PC-3 (cell line): ENCODE data around the gene FTO. TPM values are rescaled to one million over a fixed set of nuclear protein-coding genes. Genes with fewer than 3 reads are reported as not detected.

ENCODE experiments used
- ATAC-seq: fragments of 200-7000 bp; cut with Tn5 transposase; 2 replicates; pipeline ENCODE4 v1.9.1; 2020; ENCODE audit warnings: mild to moderate bottlenecking, moderate library complexity
- BruUV-seq: library from RNA; stranded (reverse); fragments of 400-500 nt; replicated peaks from 2 replicates; lab custom pipeline; 2021; lab: Mats Ljungman, UMichigan
- CTCF ChIA-PET: fragments of 300-600 bp; sonication (Branson Sonifier 250); formaldehyde crosslinking; loops from one replicate; lab custom pipeline; 2022; ENCODE audit warnings: antibody characterized with exemption; lab: Charles Lee
- POLR2A ChIA-PET: fragments of 300-600 bp; sonication (Branson Sonifier 250); formaldehyde crosslinking; loops from one replicate; lab custom pipeline; 2022; ENCODE audit warnings: antibody characterized with exemption; ENCODE audit not compliant: unreplicated experiment; lab: Charles Lee
- DNase-seq: peaks from one replicate; pipeline ENCODE4 v3.0.0-alpha.2; 2015
- H2AFZ ChIP-seq: fragments of 300-600 bp; sonication (generic); 2 replicates; pipeline ENCODE4 v1.6.0; 2016; ENCODE audit warnings: antibody characterized with exemption, low read length
- H3F3A ChIP-seq: fragments of 300-600 bp; sonication (generic); one replicate; pipeline ENCODE4 v1.6.0; 2017; ENCODE audit warnings: antibody characterized with exemption, low read length, control low read depth, mild to moderate bottlenecking; ENCODE audit not compliant: unreplicated experiment
- H3K27ac ChIP-seq: fragments of 300-600 bp; sonication (generic); 2 replicates; pipeline ENCODE4 v1.5.1; 2016; ENCODE audit warnings: mild to moderate bottlenecking, low read length
- H3K27me3 ChIP-seq: fragments of 300-600 bp; sonication (generic); 2 replicates; pipeline ENCODE4 v1.6.1; 2016; ENCODE audit warnings: low read length, mixed read lengths
- H3K36me3 ChIP-seq: fragments of 300-600 bp; sonication (generic); 2 replicates; pipeline ENCODE4 v1.6.1; 2016; ENCODE audit warnings: low read depth, mixed run types, low read length, mixed read lengths
- H3K4me1 ChIP-seq: fragments of 300-600 bp; sonication (generic); 2 replicates; pipeline ENCODE4 v1.5.1; 2016; ENCODE audit warnings: low read length; ENCODE audit not compliant: insufficient read depth
- H3K4me2 ChIP-seq: fragments of 300-600 bp; sonication (generic); 2 replicates; pipeline ENCODE4 v1.6.0; 2016; ENCODE audit warnings: low read length
- H3K4me3 ChIP-seq: fragments of 300-600 bp; sonication (generic); 2 replicates; pipeline ENCODE4 v1.5.1; 2016; ENCODE audit warnings: mild to moderate bottlenecking, low read length, mixed read lengths
- H3K79me2 ChIP-seq: fragments of 300-600 bp; sonication (generic); 2 replicates; pipeline ENCODE4 v1.6.1; 2017; ENCODE audit warnings: low read length, mixed read lengths
- H3K9ac ChIP-seq: fragments of 300-600 bp; sonication (generic); 2 replicates; pipeline ENCODE4 v1.6.0; 2016; ENCODE audit warnings: mild to moderate bottlenecking, low read length
- H3K9me2 ChIP-seq: fragments of 300-600 bp; sonication (generic); replicated peaks from 2 replicates; pipeline ENCODE4 v1.6.1; 2016; ENCODE audit warnings: mixed run types, low read length, mixed read lengths
- H3K9me3 ChIP-seq: fragments of 300-600 bp; sonication (generic); 2 replicates; pipeline ENCODE4 v1.6.1; 2016; ENCODE audit warnings: low read length, mixed read lengths
- H4K20me1 ChIP-seq: fragments of 300-600 bp; sonication (generic); 2 replicates; pipeline ENCODE4 v1.6.1; 2016; ENCODE audit warnings: low read length, mixed read lengths
- CTCF ChIP-seq: fragments of 300-600 bp; sonication (generic); conservative IDR thresholded peaks from 2 replicates; pipeline ENCODE4 v1.5.1; 2017; ENCODE audit warnings: antibody characterized with exemption, low read depth, mild to moderate bottlenecking, low read length
- EZH2 ChIP-seq: fragments of 300-600 bp; sonication (generic); IDR thresholded peaks from one replicate; pipeline ENCODE4 v1.6.1; 2017; ENCODE audit warnings: antibody characterized with exemption, mild to moderate bottlenecking, low read length; ENCODE audit not compliant: unreplicated experiment
- EZH2phosphoT487 ChIP-seq: fragments of 300-600 bp; sonication (generic); IDR thresholded peaks from 2 replicates; pipeline ENCODE4 v1.6.1; 2018; ENCODE audit warnings: mild to moderate bottlenecking, antibody characterized with exemption, low read length, borderline replicate concordance
- intact Hi-C: fragments of 100-400 bp; cut with micrococcal nuclease; formaldehyde crosslinking; loops from 2 replicates; pipeline ENCODE4 v1.9.0; 2023
- total RNA-seq: library from RNA; depleted of rRNA; stranded (reverse); fragments of >200 nt; gene quantifications from 2 replicates; pipeline ENCODE4 v1.2.3, GENCODE V29; 2014

Gene FTO
- total RNA-seq, 1 experiment from 2014 or later, result 27.0 TPM

GRCh38 chr16:54129810-54130209 is 425.9 kb downstream of the FTO start:
- intact Hi-C loops, result no loop called here
- TF ChIP-seq CTCF (no peak), EZH2 (no peak), EZH2phosphoT487 (no peak)
- Histone ChIP-seq H3K9me2 (no peaks in the 10 kb centered on the region), H3K27ac (no peak overlapping the region), H2AFZ (no peak overlapping the region), H3K9ac (no peak overlapping the region), H3K27me3 (peaks cover 28% of the 10 kb centered on the region), H3K36me3 (no peaks in the 10 kb centered on the region), H3K9me3 (no peaks in the 10 kb centered on the region), H3K79me2 (no peaks in the 10 kb centered on the region), H3K4me1 (no peaks in the 10 kb centered on the region), H3K4me2 (no peak overlapping the region), H4K20me1 (no peaks in the 10 kb centered on the region), H3K4me3 (no peak overlapping the region), H3F3A (no peaks in the 10 kb centered on the region)
- ChIA-PET POLR2A (no interaction called here), CTCF (no interaction called here)
- ATAC-seq (no peak), DNase-seq (no peak)
- BruUV-seq, result no TSS peak

- TF ChIP-seq EZH2 (no peak), CTCF (no peak), EZH2phosphoT487 (no peak)
- BruUV-seq, result no TSS peak
- DNase-seq (peak; percentile 15), ATAC-seq (no peak)
- Histone ChIP-seq H3K4me2 (no peak overlapping the region), H3K27ac (peak overlapping the region; percentile 68), H3K9me2 (no peaks in the 10 kb centered on the region), H3K4me1 (peaks cover 8% of the 10 kb centered on the region), H3K9ac (no peak overlapping the region), H3K79me2 (no peaks in the 10 kb centered on the region), H4K20me1 (no peaks in the 10 kb centered on the region), H3K9me3 (no peaks in the 10 kb centered on the region), H3K27me3 (peaks cover 6% of the 10 kb centered on the region), H3F3A (no peaks in the 10 kb centered on the region), H3K36me3 (no peaks in the 10 kb centered on the region), H2AFZ (no peak overlapping the region), H3K4me3 (no peak overlapping the region)
- ChIA-PET CTCF (no interaction called here), POLR2A (no interaction called here)
- intact Hi-C loops, result no loop called here
Measured at GRCh38 chr16:54135361-54136275, 431.7 kb downstream of the FTO start.

GRCh38 chr16:54136276-54136625 is 432.3 kb downstream of the FTO start:
- peaks cover 6% of the 10 kb centered on the region for H3K27me3 ChIP-seq
- no peak overlapping the region for H3K9ac ChIP-seq
- no peak overlapping the region for H3K4me2 ChIP-seq
- H3K9me3 ChIP-seq, result no peaks in the 10 kb centered on the region
- no peaks in the 10 kb centered on the region for H3K79me2 ChIP-seq
- ChIA-PET CTCF (no interaction called here), POLR2A (no interaction called here)
- H3K9me2 ChIP-seq, result no peaks in the 10 kb centered on the region
- TF ChIP-seq EZH2phosphoT487 (no peak), EZH2 (no peak), CTCF (no peak)
- no peak overlapping the region for H2AFZ ChIP-seq
- no peaks in the 10 kb centered on the region for H3K36me3 ChIP-seq
- no TSS peak for BruUV-seq
- H4K20me1 ChIP-seq, result no peaks in the 10 kb centered on the region
- DNase-seq (peak; percentile 40), ATAC-seq (peak; percentile 29; the same call in 1 of the 2 replicates)
- no peak overlapping the region for H3K4me3 ChIP-seq
- no peaks in the 10 kb centered on the region for H3F3A ChIP-seq
- peak overlapping the region; percentile 68 for H3K27ac ChIP-seq
- peaks cover 8% of the 10 kb centered on the region for H3K4me1 ChIP-seq
- intact Hi-C loops, result no loop called here
